Left ventricle myocardium inferior (tissue), 1 donor: ENCODE measurements around the gene RBM14. TPM values are rescaled to one million over a fixed set of nuclear protein-coding genes. Genes with fewer than 3 reads are reported as not detected.

Experiments used
- DNase-seq: peaks from one replicate; pipeline ENCODE4 v3.0.0-alpha.2; 2020
- H3K27ac ChIP-seq: fragments of 200-600 bp; replicated peaks from 2 replicates; pipeline ENCODE4 v1.8.0; 2021
- H3K27me3 ChIP-seq: fragments of 200-600 bp; 2 replicates; pipeline ENCODE4 v1.8.0; 2021; ENCODE audit warnings: low read depth
- H3K36me3 ChIP-seq: fragments of 200-600 bp; 2 replicates; pipeline ENCODE4 v1.8.0; 2021
- H3K4me1 ChIP-seq: fragments of 200-600 bp; 2 replicates; pipeline ENCODE4 v1.8.0; 2021
- H3K4me3 ChIP-seq: fragments of 200-600 bp; 2 replicates; pipeline ENCODE4 v1.8.0; 2021; ENCODE audit warnings: mild to moderate bottlenecking, moderate library complexity
- H3K9me3 ChIP-seq: fragments of 200-600 bp; replicated peaks from 2 replicates; pipeline ENCODE4 v1.8.0; 2021
- intact Hi-C: fragments of 100-400 bp; cut with micrococcal nuclease; formaldehyde crosslinking; loops from one replicate; pipeline ENCODE4 v1.11.0; 2022
- total RNA-seq: library from RNA; stranded (reverse); fragmentation: NEBNext Ultra II Directional; extraction: Animal tissue kit (Norgen Biotek cat#: 25700); gene quantifications from one replicate; pipeline ENCODE4 v1.2.1, GENCODE V29; 2021
- TF ChIP-seq, protein P1 (sequence below): fragments of 200-600 bp; IDR thresholded peaks from 2 replicates; pipeline ENCODE4 v1.8.0; 2021; ENCODE audit warnings: antibody characterized with exemption, mild to moderate bottlenecking, borderline replicate concordance
- donor health status: DM: no; HTN: yes; CAD: no; lungs with severe emphysema.

RBM14 gene
- total RNA-seq, 1 donor from 2014 or later = 37.9 TPM

DNA sequence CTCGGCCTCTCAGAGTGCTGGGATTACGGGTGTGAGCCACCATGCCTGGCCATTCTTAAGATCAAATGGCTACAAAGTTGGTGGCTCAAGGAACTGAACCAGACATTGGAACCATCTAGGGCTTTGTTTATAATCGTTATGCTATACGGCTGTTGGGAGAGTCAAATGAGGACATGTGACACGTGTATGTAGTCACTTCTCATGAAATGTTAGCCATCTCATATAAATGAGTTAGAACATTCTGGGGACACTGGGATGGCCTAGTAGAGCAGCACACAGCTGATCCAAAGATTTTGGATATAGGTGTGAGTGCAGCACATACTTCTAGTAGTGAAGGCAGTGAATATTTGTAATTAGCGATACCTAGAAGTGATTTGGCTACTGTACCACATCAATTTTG is 15.5 kb downstream of the RBM14 start:
- no peaks in the 10 kb centered on the region for H3K27me3 ChIP-seq
- DNase-seq = no peak
- H3K4me3 ChIP-seq = no peak overlapping the region
- H3K9me3 ChIP-seq = no peaks in the 10 kb centered on the region
- H3K4me1 ChIP-seq = peaks cover 36% of the 10 kb centered on the region
- no peak overlapping the region for H3K27ac ChIP-seq
- peaks cover 38% of the 10 kb centered on the region for H3K36me3 ChIP-seq
- intact Hi-C loops = no loop called here
- TF ChIP-seq, protein P1, sequence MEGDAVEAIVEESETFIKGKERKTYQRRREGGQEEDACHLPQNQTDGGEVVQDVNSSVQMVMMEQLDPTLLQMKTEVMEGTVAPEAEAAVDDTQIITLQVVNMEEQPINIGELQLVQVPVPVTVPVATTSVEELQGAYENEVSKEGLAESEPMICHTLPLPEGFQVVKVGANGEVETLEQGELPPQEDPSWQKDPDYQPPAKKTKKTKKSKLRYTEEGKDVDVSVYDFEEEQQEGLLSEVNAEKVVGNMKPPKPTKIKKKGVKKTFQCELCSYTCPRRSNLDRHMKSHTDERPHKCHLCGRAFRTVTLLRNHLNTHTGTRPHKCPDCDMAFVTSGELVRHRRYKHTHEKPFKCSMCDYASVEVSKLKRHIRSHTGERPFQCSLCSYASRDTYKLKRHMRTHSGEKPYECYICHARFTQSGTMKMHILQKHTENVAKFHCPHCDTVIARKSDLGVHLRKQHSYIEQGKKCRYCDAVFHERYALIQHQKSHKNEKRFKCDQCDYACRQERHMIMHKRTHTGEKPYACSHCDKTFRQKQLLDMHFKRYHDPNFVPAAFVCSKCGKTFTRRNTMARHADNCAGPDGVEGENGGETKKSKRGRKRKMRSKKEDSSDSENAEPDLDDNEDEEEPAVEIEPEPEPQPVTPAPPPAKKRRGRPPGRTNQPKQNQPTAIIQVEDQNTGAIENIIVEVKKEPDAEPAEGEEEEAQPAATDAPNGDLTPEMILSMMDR = no peak

GRCh38 chr11:66632952-66633351 is 16.5 kb downstream of the RBM14 start:
- no peak for DNase-seq
- Histone ChIP-seq H3K27ac (no peak overlapping the region), H3K27me3 (no peaks in the 10 kb centered on the region), H3K9me3 (no peaks in the 10 kb centered on the region), H3K4me1 (peaks cover 36% of the 10 kb centered on the region), H3K36me3 (peaks cover 27% of the 10 kb centered on the region), H3K4me3 (no peak overlapping the region)
- TF ChIP-seq, protein P1 = no peak
- intact Hi-C loops = no loop called here

DNA sequence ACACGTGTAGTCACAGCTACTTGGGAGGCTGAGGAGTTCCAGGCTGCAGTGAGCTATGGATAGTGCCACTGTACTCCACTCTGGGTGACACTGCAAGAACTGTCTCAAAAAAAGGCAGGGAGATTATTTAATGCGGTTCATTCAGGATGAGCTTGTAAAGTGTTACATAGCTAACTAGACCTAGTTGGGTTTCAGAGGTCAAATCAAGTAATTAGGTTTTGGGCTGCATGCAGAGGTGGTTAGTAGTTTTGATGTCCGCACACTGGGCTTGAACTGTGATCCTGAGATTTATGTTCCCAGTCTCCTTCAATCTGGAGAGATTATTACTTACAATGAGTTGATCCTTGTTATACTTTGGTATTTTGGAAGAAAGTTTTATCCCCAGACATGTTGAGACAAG is 20.0 kb downstream of the RBM14 start:
- peaks cover 23% of the 10 kb centered on the region for H3K36me3 ChIP-seq
- peaks cover 60% of the 10 kb centered on the region for H3K4me1 ChIP-seq
- H3K27ac ChIP-seq = no peak overlapping the region
- H3K27me3 ChIP-seq = no peaks in the 10 kb centered on the region
- intact Hi-C loops = no loop called here
- H3K9me3 ChIP-seq = no peaks in the 10 kb centered on the region
- TF ChIP-seq, protein P1 = no peak
- no peak overlapping the region for H3K4me3 ChIP-seq
- DNase-seq = no peak

- peak overlapping the region; percentile 94 for H3K27ac ChIP-seq
- peaks cover 63% of the 10 kb centered on the region for H3K4me1 ChIP-seq
- H3K9me3 ChIP-seq = no peaks in the 10 kb centered on the region
- H3K27me3 ChIP-seq = no peaks in the 10 kb centered on the region
- TF ChIP-seq, protein P1 = no peak
- intact Hi-C loops = no loop called here
- DNase-seq = no peak
- H3K36me3 ChIP-seq = peaks cover 34% of the 10 kb centered on the region
- peak overlapping the region; percentile 88 for H3K4me3 ChIP-seq
These were observed 21.2 kb downstream of the RBM14 start for GRCh38 chr11:66637557-66638176.

GRCh38 chr11:66638177-66639065 is 22.0 kb downstream of the RBM14 start, which contains the start of gene RBM4:
TSS of gene RBM4 (plus strand) at chr11:66638703. CDS start at chr11:66639712, 1,009 bp downstream.
- Histone ChIP-seq H3K9me3 (no peaks in the 10 kb centered on the region), H3K27ac (peak within 1 kb of the TSS; percentile 94), H3K4me1 (peaks cover 70% of the 10 kb centered on the region), H3K4me3 (peak within 1 kb of the TSS; percentile 88), H3K27me3 (no peaks in the 10 kb centered on the region), H3K36me3 (peaks cover 34% of the 10 kb centered on the region)
- TF ChIP-seq, protein P1 = no peak
- DNase-seq = peak; percentile 96
- intact Hi-C loops = no loop called here
